Right cardiac atrium (tissue), 5 donors: ENCODE measurements around the gene ASCL3. TPM values are rescaled to one million over a fixed set of nuclear protein-coding genes. Genes with fewer than 3 reads are reported as not detected.
"Not testable (repeated sequence)": the region's sequence is repeated elsewhere in the genome, so short reads cannot be mapped to it uniquely, and the experiment has no call there.

ENCODE experiments used
- ATAC-seq, 2 donors: fragments of 200-7000 bp; cut with Tn5 transposase; one replicate each; pipeline versions ENCODE4 v1.8.0 to v1.9.1; 2020; ENCODE audit warnings: moderate library complexity in 2 of 2, mild to moderate bottlenecking in 1 of 2
- DNase-seq, 3 donors: peaks; one replicate each; pipeline ENCODE4 v3.0.0-alpha.2; 2020
- H3K27ac ChIP-seq: one replicate; pipeline ENCODE4 v1.5.1; 2013; ENCODE audit warnings: mild to moderate bottlenecking, low read length, control low read depth, moderate library complexity
- H3K27me3 ChIP-seq: one replicate; pipeline ENCODE4 v1.6.1; 2013; ENCODE audit not compliant: control insufficient read depth, insufficient read depth
- H3K4me1 ChIP-seq: one replicate; pipeline ENCODE4 v1.6.1; 2013; ENCODE audit warnings: low read length; ENCODE audit not compliant: control insufficient read depth, insufficient read depth
- H3K4me3 ChIP-seq: one replicate; pipeline ENCODE4 v1.5.1; 2013; ENCODE audit warnings: low read length, control low read depth
- H3K9me3 ChIP-seq: one replicate; pipeline ENCODE4 v1.6.1; 2013; ENCODE audit warnings: low read length; ENCODE audit not compliant: control insufficient read depth
- WGBS: extraction: QIAGEN DNeasy Blood & Tissue Kit; methylation state at CpG from one replicate; pipeline ENCODE4 v1.1.7; 2013; 5-methylcytosine and 5-hydroxymethylcytosine counted together
- intact Hi-C, 4 donors: fragments of 100-400 bp; cut with DNase I; formaldehyde crosslinking; loops; one replicate each; pipeline versions ENCODE4 v1.11.0 to v1.14.0; 2022 to 2023
- long read RNA-seq, 4 donors: library from polyadenylated mRNA; unstranded; transcript quantifications; one replicate each; pipeline ENCODE4 v2.0.0, GENCODE V29; 2020 to 2021
- polyA plus RNA-seq: library from polyadenylated mRNA; stranded (reverse); fragments of 200-250 nt; gene quantifications from one replicate; pipeline ENCODE4 v1.2.3, GENCODE V29; 2013
- total RNA-seq, 4 donors: library from RNA; stranded (reverse); fragmentation: NEBNext Ultra II Directional; extraction: Animal tissue kit (Norgen Biotek cat#: 25700); gene quantifications; one replicate each; pipeline ENCODE4 v1.2.1, GENCODE V29; 2021
- donor health status: healthy with polysubstance abuse.
- donor health status: DM: no; HTN: yes; CAD: no.
- donor health status: DM: no; HTN: no; CAD: no.
- donor health status: DM: no; HTN: yes; CAD: no; lungs with severe emphysema.
- donor health status: DM: yes; HTN: yes; CAD: no.

Gene ASCL3, protein sequence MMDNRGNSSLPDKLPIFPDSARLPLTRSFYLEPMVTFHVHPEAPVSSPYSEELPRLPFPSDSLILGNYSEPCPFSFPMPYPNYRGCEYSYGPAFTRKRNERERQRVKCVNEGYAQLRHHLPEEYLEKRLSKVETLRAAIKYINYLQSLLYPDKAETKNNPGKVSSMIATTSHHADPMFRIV
- total RNA-seq (not detected), polyA plus RNA-seq (not detected)
- long read RNA-seq, donor 1, result 0 reads
- long read RNA-seq, donor 2, result 0 reads
- long read RNA-seq, donor 3, result 0 reads
- long read RNA-seq, donor 4, result 0 reads

DNA sequence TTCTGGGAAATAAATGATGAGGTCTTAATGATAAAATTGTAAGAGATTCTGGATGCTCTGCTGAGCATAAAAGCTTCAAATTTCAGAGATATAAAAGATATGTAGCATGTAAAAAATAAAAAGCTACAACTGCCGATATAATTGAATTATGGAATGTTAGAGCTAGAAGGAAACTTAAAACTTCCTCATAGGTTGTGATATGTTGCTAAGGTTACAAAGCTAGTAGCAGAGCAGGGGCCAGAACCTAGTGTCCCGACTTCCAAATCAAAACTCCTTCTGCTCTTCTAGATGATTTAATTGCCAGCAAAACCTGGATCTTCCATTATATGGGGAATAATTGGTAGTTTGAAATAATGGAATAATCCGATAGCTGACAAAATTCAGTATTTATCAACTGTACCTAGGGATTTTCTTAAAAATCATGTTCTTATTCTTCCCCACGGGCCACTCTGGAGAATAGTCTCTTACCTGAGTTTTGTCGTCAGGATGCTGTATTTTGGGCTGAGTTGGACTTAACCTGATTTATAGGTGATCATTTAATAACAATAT lies at the start of gene ASCL3:
TSS of gene ASCL3 (minus strand) at position 499 of the 549 bp plus-strand sequence. CDS start 4,855 bp downstream, outside the sequence.
- no peaks in the 10 kb centered on the region for H3K9me3 ChIP-seq
- 69% methylated on average over 5 of the region's 5 CpGs for WGBS
- no peak within 1 kb of the TSS for H3K4me3 ChIP-seq
- ATAC-seq (no peak), DNase-seq (no peak)
- intact Hi-C loops, result no loop called here
- H3K4me1 ChIP-seq, result no peaks in the 10 kb centered on the region
- H3K27me3 ChIP-seq, result no peaks in the 10 kb centered on the region
- H3K27ac ChIP-seq, result no peak within 1 kb of the TSS

DNA sequence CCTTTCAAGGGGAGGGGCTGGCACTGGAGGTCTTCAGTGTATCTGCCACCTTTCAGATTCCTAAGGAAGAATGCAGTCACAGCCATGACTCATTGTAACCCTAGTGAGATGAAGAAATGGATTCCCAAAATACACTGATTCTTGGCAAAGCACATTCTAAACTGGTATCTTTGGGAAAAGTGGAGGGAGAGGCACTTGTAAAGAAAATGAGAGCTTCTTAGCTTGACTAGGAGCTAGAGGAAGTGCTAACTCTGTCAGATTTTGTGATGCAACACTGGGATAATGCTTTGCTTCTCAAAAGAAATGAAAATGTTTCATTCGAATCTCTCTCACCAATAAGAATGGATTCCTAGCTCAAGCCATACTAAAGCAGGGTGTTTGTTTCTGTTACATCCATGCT lies 46.6 kb upstream of the ASCL3 start:
- Histone ChIP-seq H3K9me3 (no peaks in the 10 kb centered on the region), H3K27me3 (no peaks in the 10 kb centered on the region), H3K27ac (no peak overlapping the region), H3K4me1 (no peaks in the 10 kb centered on the region), H3K4me3 (no peak overlapping the region)
- 68% methylated on average over 1 of the region's 1 CpG for WGBS
- ATAC-seq (no peak), DNase-seq (no peak)
- intact Hi-C loops, result no loop called here

- Histone ChIP-seq H3K27me3 (no peaks in the 10 kb centered on the region), H3K4me3 (no peak overlapping the region), H3K4me1 (no peaks in the 10 kb centered on the region), H3K27ac (no peak overlapping the region), H3K9me3 (no peaks in the 10 kb centered on the region)
- ATAC-seq (no peak), DNase-seq (no peak)
- 84% methylated on average over 3 of the region's 3 CpGs for WGBS
- intact Hi-C loops, result no loop called here
Observed at GRCh38 chr11:8988329-8989234, 45.8 kb upstream of the ASCL3 start.

DNA sequence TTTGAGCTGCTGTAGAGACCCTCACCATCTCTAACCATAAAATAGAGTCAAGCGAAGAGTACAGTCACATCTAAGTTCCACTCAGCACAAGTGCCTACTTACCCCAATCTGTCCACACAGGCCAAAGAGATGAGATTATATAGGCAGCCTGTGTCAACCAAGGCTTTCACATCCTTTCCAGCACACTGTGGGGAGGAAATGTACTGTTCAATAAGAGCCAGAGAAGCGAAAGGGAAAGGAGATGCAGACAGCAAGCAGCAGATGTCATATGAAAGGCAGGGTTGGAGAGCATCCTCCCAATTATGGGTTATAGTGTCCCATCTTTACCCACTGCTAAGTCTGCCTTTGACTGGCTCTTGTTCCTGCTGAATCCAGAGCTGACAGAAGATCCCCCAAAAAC lies 44.6 kb upstream of the ASCL3 start:
- ATAC-seq, result no peak
- no peak overlapping the region for H3K4me3 ChIP-seq
- 89% methylated on average over 2 of the region's 2 CpGs for WGBS
- H3K27ac ChIP-seq, result no peak overlapping the region
- intact Hi-C loops, result no loop called here
- H3K4me1 ChIP-seq, result no peaks in the 10 kb centered on the region
- no peaks in the 10 kb centered on the region for H3K9me3 ChIP-seq
- no peaks in the 10 kb centered on the region for H3K27me3 ChIP-seq
- no peak for DNase-seq

DNA sequence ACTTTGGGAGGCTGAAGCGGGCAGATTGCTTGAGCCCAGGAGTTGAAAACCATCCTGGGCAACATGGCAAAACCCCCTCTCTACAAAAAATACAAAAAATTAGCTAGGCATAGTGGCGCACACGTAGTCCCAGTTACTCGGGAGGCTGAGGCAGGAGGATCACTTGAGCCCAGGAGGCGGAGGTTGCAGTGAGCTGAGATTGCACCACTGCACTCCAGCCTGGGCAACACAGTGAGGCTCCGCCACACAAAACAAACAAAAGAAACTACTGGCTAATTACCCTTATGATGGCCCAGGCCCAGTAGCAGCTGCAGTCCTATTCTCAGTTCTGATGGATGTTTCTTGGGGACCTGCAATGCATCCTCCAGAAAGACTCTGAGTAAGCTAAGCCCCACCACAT lies 44.0 kb upstream of the ASCL3 start:
- ATAC-seq, intact Hi-C loops, DNase-seq, H3K4me1 ChIP-seq, H3K27me3 ChIP-seq, H3K9me3 ChIP-seq, H3K4me3 ChIP-seq, H3K27ac ChIP-seq: not testable (repeated sequence)
- 98% methylated on average over 6 of the region's 6 CpGs for WGBS

- no peaks in the 10 kb centered on the region for H3K27me3 ChIP-seq
- H3K27ac ChIP-seq, result no peak overlapping the region
- WGBS, result 93% methylated on average over 5 of the region's 5 CpGs
Observed at GRCh38 chr11:8985462-8985861, 42.6 kb upstream of the ASCL3 start.

GRCh38 chr11:8983552-8983951 lies 40.7 kb upstream of the ASCL3 start:
- WGBS, result 82% methylated on average over 2 of the region's 2 CpGs
- intact Hi-C loops, result no loop called here

More at GRCh38 chr11:8985462-8985861, 42.6 kb upstream of the ASCL3 start:
- Histone ChIP-seq H3K9me3 (no peaks in the 10 kb centered on the region), H3K4me1 (no peaks in the 10 kb centered on the region), H3K4me3 (no peak overlapping the region)
- intact Hi-C loops, result no loop called here
- ATAC-seq (no peak), DNase-seq (no peak)

DNA sequence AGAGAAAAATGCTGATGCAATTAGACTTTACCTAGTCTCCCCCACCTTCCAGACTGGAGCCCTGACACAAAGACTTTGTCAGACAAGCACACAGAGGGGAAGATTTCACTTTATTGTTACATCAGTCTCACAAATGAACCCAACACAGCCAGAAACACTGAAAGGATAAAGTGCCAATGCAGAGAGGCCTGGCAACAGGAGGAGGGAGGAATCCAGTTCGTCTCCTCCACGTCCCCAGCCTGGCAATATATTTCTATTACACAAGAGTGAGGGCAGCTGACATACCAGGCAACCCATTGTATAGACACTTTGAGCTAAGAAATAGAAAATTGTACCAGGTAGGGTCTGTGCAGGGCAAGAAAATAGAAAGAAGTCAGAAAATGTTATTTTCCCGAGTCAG lies 37.7 kb upstream of the ASCL3 start:
- intact Hi-C loops, result no loop called here
- Histone ChIP-seq H3K27ac (no peak overlapping the region), H3K9me3 (no peaks in the 10 kb centered on the region), H3K27me3 (no peaks in the 10 kb centered on the region), H3K4me3 (no peak overlapping the region), H3K4me1 (no peaks in the 10 kb centered on the region)
- DNase-seq (no peak), ATAC-seq (no peak)
- WGBS, result 75% methylated on average over 3 of the region's 3 CpGs

More at GRCh38 chr11:8983552-8983951, 40.7 kb upstream of the ASCL3 start:
- Histone ChIP-seq H3K4me3 (no peak overlapping the region), H3K4me1 (no peaks in the 10 kb centered on the region), H3K9me3 (no peaks in the 10 kb centered on the region), H3K27me3 (no peaks in the 10 kb centered on the region), H3K27ac (no peak overlapping the region)
- no peak for ATAC-seq
- DNase-seq, result no peak

- H3K4me1 ChIP-seq, H3K27ac ChIP-seq, H3K4me3 ChIP-seq, intact Hi-C loops, H3K27me3 ChIP-seq, ATAC-seq, DNase-seq, H3K9me3 ChIP-seq: not testable (repeated sequence)
- 96% methylated on average over 5 of the region's 7 CpGs for WGBS
Observed at GRCh38 chr11:8979365-8979764, 36.5 kb upstream of the ASCL3 start.

DNA sequence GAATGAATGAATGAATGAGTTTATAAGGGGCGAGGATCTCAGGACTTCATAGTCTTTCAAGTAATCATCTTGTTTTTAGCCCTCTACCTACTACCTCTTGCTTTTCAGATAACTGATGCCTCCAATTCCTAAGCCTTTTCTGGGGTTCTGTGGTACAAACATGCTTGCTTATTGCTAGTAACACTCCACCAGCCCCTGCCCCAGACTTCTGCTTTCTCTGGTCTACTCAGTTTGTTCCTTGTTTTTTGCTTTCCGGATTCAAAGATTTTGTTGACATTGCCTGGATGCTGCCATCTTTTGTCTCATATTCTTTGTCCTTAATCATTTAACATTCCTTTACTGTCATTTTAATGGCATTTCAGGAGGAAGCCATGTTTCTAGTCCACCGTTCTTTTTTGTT lies 30.3 kb upstream of the ASCL3 start:
- DNase-seq, result no peak
- no peak overlapping the region for H3K27ac ChIP-seq
- ATAC-seq, result no peak
- no peaks in the 10 kb centered on the region for H3K27me3 ChIP-seq
- intact Hi-C loops, result no loop called here
- no peaks in the 10 kb centered on the region for H3K9me3 ChIP-seq
- no peak overlapping the region for H3K4me3 ChIP-seq
- WGBS, result 72% methylated on average over 3 of the region's 3 CpGs
- H3K4me1 ChIP-seq, result no peaks in the 10 kb centered on the region

GRCh38 chr11:8971924-8972316 lies 29.1 kb upstream of the ASCL3 start:
- H3K4me3 ChIP-seq, result no peak overlapping the region
- DNase-seq, result no peak
- H3K27me3 ChIP-seq, result no peaks in the 10 kb centered on the region
- intact Hi-C loops, result no loop called here
- no peaks in the 10 kb centered on the region for H3K4me1 ChIP-seq
- no peaks in the 10 kb centered on the region for H3K9me3 ChIP-seq
- 76% methylated on average over 1 of the region's 1 CpG for WGBS
- no peak for ATAC-seq
- H3K27ac ChIP-seq, result no peak overlapping the region
